Activated CD4-positive, alpha-beta T cell treated with anti-CD3 and anti-CD28 coated beads, Interleukin-2, amount 10 ng/mL, durations not matched to agents 24 days and 14 days (primary cell): ENCODE data around the gene ZNF554. TPM values are rescaled to one million over a fixed set of nuclear protein-coding genes. Genes with fewer than 3 reads are reported as not detected.
"Not testable (repeated sequence)": the region's sequence is repeated elsewhere in the genome, so short reads cannot be mapped to it uniquely, and the experiment has no call there.

Experiments
- DNase-seq: peaks from one replicate; pipeline ENCODE4 v3.0.0; 2022
- H3K27ac Mint-ChIP-seq: one replicate; pipeline ENCODE4 v1.8.0; 2022; ENCODE audit warnings: mild to moderate bottlenecking, mixed read lengths
- H3K27me3 Mint-ChIP-seq: one replicate; pipeline ENCODE4 v1.8.0; 2022; ENCODE audit warnings: mixed read lengths
- H3K36me3 Mint-ChIP-seq: one replicate; pipeline ENCODE4 v1.8.0; 2022; ENCODE audit warnings: low read depth, mild to moderate bottlenecking, mixed read lengths
- H3K4me1 Mint-ChIP-seq: one replicate; pipeline ENCODE4 v1.8.0; 2021; ENCODE audit warnings: mixed read lengths
- H3K4me3 Mint-ChIP-seq: one replicate; pipeline ENCODE4 v1.8.0; 2022; ENCODE audit warnings: mild to moderate bottlenecking, moderate library complexity, mixed read lengths
- H3K9me3 Mint-ChIP-seq: one replicate; pipeline ENCODE4 v1.8.0; 2021; ENCODE audit warnings: mixed read lengths
- intact Hi-C: fragments of 100-400 bp; cut with micrococcal nuclease; formaldehyde crosslinking; loops from one replicate; pipeline ENCODE4 v1.15.1; 2023
- total RNA-seq: library from RNA; stranded (reverse); gene quantifications from 2 replicates; pipeline ENCODE4 v1.2.3, GENCODE V29; 2022

ZNF554 gene
- total RNA-seq, 1 donor from 2014 or later, result 2.1 TPM

DNA sequence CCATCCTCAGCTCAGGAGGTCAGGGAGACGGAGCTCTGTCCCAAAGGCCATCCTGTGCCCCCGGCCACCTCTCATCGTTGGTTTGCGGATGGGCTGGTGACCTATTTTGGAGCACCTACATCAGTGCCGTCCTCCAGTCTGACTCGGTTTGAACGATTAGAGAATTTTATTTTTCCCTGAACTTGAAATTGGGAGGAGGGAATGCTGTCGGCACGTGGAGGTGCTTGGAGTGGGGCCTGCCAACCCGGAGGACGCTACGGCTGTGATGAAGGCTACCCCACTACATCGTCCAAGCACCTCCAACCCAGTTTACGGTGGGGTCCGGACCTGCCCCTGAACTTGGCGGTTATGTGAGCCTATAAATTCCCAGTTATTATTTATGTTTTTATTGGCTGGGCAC is 3.0 kb upstream of the ZNF554 start:
- Mint-ChIP-seq H3K27me3 (no peaks in the 10 kb centered on the region), H3K9me3 (no peaks in the 10 kb centered on the region), H3K27ac (no peak overlapping the region), H3K4me3 (no peak overlapping the region), H3K4me1 (peaks cover 3% of the 10 kb centered on the region), H3K36me3 (peaks cover 4% of the 10 kb centered on the region)
- no peak for DNase-seq
- intact Hi-C loops, result no loop called here

DNA sequence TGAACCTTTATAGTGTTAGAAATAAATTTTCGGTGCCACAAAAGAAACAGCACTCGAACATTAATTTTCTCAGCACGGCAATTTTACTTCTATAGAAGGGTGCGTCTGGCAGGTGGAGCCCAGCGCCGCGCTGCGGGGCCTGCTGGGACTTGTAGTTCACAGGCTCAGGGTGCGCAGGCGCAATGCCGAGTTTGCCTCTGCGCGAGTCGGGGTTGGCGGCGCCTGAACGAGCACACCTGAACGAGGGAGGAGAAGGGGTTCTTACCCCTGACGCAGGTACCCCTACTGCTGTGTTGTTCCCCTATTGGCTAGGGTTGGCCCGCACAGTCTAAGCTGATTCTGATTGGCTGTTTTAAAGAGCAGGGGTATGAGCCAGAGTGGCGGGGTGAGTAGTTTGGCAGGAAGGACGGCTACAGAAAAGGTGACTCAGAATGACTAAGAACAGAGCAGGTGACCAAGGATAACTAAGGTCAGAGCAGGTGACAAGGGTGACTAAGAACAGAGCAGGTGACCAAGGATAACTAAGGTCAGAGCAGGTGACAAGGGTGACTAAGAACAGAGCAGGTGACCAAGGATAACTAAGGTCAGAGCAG is 2.3 kb upstream of the ZNF554 start:
- H3K4me3 Mint-ChIP-seq, H3K27me3 Mint-ChIP-seq, H3K9me3 Mint-ChIP-seq, H3K4me1 Mint-ChIP-seq, H3K36me3 Mint-ChIP-seq, DNase-seq, intact Hi-C loops: not testable (repeated sequence)
- H3K27ac Mint-ChIP-seq, result peak overlapping the region; percentile 41

DNA sequence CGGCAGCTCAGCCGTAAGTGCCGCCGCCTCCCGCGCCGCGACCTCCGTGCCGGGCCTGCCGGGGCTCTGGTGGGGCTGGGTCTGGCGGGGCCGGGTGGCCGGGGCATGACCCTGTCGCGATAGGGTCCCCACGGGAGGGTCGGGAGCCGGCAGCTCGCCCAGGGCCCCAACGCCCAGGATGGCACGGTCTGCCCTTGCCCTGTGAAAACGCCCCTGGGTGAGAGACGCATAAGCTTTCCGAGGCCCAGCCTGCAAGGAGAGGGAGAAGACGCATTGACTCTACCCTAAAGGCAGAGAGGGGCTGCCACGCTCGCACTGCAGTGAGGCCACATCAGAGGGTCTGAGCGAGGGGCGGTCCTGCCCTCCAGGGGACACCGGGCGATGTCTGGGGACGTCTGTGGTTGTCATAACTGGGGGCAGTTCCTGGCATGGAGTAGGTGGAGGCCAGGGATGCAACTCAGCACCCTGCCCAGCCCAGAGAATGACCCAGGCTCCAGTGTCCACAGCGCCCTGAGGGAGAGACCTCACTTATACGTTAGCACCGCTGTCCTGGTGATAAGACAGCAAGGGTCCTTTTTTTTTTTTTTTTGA is 539 bp downstream of the ZNF554 start:
- DNase-seq, result peak; percentile 70
- intact Hi-C loops, result no loop called here
- Mint-ChIP-seq H3K9me3 (no peaks in the 10 kb centered on the region), H3K27me3 (no peaks in the 10 kb centered on the region), H3K27ac (no peak overlapping the region), H3K36me3 (peaks cover 6% of the 10 kb centered on the region), H3K4me1 (peaks cover 3% of the 10 kb centered on the region), H3K4me3 (peak overlapping the region; percentile 85)

DNA sequence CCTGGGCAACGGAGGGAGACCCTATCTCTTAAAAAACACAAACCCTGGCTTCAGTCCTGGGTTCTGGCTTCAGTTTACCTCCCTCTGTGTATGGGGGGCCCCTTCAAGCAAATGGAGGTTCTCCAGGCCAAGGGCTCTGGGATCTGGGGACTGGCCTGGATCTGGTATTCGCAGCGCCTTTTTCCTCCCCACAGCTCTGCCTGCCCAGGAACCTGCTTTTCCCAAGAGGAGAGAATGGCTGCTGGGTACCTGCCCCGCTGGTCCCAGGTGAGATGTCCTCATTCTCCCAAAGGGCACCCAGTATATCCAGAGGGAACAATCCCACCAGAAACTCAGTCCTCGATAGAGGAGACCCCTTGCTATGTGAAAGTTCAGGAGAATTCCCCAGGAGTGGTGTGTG is 3.2 kb downstream of the ZNF554 start:
- no peaks in the 10 kb centered on the region for H3K27me3 Mint-ChIP-seq
- no peak overlapping the region for H3K4me3 Mint-ChIP-seq
- intact Hi-C loops, result no loop called here
- peaks cover 22% of the 10 kb centered on the region for H3K36me3 Mint-ChIP-seq
- H3K9me3 Mint-ChIP-seq, result peaks cover 8% of the 10 kb centered on the region
- peaks cover 2% of the 10 kb centered on the region for H3K4me1 Mint-ChIP-seq
- no peak for DNase-seq
- H3K27ac Mint-ChIP-seq, result no peak overlapping the region

DNA sequence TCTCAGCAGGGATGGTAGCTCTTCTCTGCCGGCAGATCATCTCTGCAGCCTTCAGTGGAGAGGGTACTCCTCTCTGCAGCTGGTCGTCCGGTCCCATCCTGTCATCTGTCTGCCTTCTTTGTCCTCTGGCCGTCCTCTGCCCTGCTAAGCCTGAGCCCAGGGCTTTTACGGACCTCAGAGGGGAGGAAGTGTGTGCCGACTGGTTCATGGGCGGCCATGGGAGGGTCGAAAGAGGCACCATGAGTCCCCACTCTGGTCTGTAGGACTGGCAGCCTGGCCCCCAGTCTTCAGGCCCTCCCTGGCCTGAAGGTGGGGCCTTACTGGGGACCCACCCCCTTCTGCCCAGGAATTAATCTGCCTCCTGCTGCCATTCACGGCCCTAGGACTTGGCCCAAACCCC is 4.0 kb downstream of the ZNF554 start:
- Mint-ChIP-seq H3K36me3 (peaks cover 29% of the 10 kb centered on the region), H3K27ac (no peak overlapping the region), H3K27me3 (no peaks in the 10 kb centered on the region), H3K4me3 (no peak overlapping the region), H3K4me1 (peaks cover 2% of the 10 kb centered on the region), H3K9me3 (peaks cover 15% of the 10 kb centered on the region)
- no peak for DNase-seq
- intact Hi-C loops, result no loop called here

DNA sequence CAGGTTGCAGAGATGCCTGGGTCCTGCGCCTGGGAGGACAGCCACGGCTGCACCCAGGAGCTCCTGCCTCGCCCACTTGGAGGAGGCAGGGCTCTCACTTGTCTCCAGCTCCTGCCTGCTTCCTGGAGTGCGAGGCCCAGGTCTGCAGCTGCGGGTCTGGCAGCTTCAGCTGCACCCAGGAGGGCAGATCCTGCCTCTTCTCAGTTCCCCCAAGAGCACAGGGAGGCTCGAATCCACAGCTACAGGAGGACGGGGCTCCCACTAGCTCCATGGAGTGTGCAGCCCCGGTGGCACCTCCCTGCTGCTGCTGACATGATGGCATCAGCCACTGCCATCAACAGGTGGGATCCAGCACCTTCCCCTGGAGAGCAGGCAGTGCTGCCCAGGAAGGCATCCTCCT is 4.5 kb downstream of the ZNF554 start:
- H3K4me1 Mint-ChIP-seq, result peaks cover 2% of the 10 kb centered on the region
- H3K27me3 Mint-ChIP-seq, result no peaks in the 10 kb centered on the region
- H3K4me3 Mint-ChIP-seq, result no peak overlapping the region
- no peak overlapping the region for H3K27ac Mint-ChIP-seq
- H3K36me3 Mint-ChIP-seq, result peaks cover 31% of the 10 kb centered on the region
- intact Hi-C loops, result no loop called here
- H3K9me3 Mint-ChIP-seq, result peaks cover 16% of the 10 kb centered on the region
- no peak for DNase-seq

DNA sequence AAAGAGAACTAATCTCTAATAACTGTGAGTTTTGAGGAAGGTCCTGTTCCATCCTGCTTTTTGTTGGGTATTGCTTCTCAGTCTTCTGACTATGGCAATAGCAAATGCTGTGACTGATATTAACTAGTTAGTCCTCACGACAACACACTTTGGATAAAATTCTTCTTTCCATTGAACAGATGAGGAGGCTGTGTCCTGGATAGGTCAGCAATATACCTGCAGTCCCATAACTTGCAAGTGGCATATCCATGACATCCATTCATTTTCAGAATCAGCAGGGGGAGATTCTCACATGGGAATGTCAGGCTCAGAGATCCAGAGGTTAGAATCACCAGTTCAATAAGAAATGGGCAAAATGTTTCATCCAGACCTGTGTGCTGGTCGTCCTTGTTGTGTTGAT is 7.4 kb downstream of the ZNF554 start:
- Mint-ChIP-seq H3K27me3 (no peaks in the 10 kb centered on the region), H3K9me3 (peaks cover 19% of the 10 kb centered on the region), H3K27ac (no peak overlapping the region), H3K36me3 (peaks cover 34% of the 10 kb centered on the region), H3K4me3 (no peak overlapping the region), H3K4me1 (no peaks in the 10 kb centered on the region)
- intact Hi-C loops, result no loop called here
- DNase-seq, result no peak

DNA sequence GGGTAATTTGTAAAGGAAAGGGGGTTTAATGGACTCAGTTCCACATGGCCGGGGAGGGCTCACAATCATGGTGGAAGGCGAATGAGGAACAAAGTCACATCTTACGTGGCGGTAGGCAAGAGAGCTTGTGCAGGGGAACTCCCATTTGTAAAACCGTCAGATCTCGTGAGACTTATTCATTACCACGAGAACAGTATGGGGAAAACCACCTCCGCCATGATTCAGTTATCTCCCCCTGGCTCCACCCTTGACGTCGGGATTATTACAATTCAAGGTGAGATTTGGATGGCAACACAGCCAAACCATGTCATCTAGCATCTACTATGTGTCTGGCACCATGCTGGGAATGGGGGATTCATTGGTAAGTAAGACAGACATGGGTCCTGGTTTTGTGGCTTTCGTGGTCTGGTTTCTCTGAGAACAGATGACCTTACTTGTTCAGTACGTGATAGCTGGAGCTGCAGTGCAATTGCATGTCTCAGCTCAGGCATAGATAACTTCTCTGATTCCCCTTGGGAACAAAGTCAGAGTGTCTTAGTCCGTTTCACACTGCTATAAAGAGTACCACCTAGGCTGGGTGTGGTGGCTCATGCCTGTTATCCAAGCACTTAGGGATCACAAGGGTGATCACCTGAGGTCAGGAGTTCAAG is 8.3 kb downstream of the ZNF554 start:
- Mint-ChIP-seq H3K4me1 (no peaks in the 10 kb centered on the region), H3K36me3 (peaks cover 39% of the 10 kb centered on the region), H3K27ac (no peak overlapping the region), H3K4me3 (no peak overlapping the region), H3K9me3 (peaks cover 19% of the 10 kb centered on the region), H3K27me3 (no peaks in the 10 kb centered on the region)
- DNase-seq, result no peak
- intact Hi-C loops, result no loop called here

DNA sequence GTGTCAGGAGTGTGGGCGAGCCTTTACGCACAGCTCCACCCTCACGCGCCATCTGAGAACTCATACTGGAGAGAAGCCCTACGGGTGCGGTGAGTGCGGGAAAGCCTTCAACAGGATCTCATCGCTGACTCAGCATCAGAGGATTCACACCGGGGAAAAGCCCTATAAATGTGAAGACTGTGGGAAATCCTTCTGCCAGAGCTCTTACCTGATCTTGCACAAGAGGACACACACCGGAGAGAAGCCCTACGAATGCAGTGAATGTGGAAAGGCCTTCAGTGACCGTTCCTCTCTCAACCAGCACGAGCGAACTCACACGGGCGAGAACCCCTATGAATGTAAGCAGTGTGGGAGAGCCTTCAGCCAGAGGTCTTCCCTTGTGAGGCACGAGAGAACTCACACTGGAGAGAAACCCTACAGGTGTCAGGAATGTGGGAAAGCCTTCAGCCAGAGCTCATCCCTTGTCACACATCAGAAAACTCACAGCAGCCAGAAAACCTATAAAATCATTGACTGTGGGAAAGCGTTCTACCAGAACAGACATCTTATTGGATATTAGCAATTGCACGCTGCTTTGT is 14.7 kb downstream of the ZNF554 start:
- Mint-ChIP-seq H3K27me3 (no peaks in the 10 kb centered on the region), H3K4me3 (no peak overlapping the region), H3K4me1 (no peaks in the 10 kb centered on the region), H3K36me3 (peaks cover 40% of the 10 kb centered on the region), H3K27ac (no peak overlapping the region), H3K9me3 (peaks cover 19% of the 10 kb centered on the region)
- intact Hi-C loops, result no loop called here
- DNase-seq, result no peak

DNA sequence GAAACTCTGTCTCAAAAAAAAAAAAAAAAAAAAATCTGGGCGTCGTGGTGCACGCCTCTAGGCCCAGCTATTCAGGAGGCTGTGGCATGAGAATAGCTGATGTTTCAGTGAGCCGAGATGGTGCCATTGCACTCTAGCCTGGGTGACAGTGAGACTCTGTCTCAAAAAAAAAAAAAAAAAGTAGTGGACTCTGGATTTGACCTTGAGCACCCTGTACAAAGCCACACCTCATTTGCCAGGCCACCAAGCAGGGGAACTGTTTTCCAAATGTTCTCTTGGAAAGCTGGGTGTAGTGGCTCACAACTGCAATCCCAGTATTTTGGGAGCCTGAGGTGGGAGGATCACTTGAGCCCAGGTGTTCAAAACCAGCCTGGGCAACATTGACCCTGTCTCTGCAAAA is 17.8 kb downstream of the ZNF554 start:
- no peaks in the 10 kb centered on the region for H3K4me1 Mint-ChIP-seq
- H3K9me3 Mint-ChIP-seq, result peaks cover 17% of the 10 kb centered on the region
- peaks cover 6% of the 10 kb centered on the region for H3K27me3 Mint-ChIP-seq
- peaks cover 38% of the 10 kb centered on the region for H3K36me3 Mint-ChIP-seq
- no peak overlapping the region for H3K4me3 Mint-ChIP-seq
- intact Hi-C loops, result no loop called here
- no peak overlapping the region for H3K27ac Mint-ChIP-seq
- no peak for DNase-seq

DNA sequence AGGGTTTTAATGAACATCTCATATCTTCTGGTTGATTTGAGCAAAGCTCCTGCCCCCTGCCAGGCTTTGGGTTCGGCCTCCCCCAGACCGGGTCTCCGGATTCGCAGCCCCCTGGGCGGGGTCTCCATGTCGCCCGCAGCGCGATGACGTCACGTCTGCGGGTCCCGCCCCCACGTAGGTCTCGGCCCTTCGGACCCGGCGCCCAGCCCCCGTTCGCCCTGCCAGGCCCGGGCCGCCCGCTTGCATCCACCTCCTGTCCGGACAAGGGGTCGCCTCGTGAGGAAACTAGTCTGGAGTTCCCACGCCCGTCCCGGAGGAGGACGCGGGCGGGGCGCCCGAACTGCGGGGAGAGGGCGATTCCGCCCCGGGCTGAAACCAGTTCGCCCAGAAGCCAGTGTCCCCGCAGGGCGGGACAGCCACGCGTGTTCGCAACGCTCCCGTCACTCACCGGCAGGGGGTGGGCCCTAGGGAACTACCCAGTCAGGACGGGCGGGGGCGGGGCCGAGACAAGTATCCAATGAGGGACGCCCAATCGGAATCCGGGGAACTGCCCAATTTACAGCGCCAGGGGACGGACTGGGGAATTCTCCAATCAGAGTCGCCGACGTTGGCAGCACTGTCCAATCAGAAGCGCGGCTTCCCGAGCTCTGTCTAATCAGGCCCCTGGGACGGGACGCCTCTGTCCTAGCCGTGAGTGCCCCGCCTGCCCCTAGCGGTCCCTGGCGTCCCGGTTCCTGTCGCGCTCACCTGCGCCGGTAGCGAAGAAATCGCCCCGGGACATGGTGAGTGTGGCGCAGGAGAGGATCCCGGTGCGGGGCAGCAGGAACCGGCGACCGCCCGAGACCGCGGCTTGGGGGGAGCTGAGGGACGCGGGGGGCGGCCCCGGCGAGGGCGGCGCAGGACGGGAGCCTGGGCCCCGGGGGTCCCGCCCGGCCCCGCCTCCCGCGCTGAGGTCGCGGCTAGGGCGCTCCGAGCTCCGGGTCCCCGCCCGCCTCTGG is 21.4 kb downstream of the ZNF554 start, which contains the start of gene ZNF555:
TSS of gene ZNF555 (plus strand) at position 682 of the 998 bp plus-strand sequence. CDS start at position 780, 98 bp downstream.
- peaks cover 19% of the 10 kb centered on the region for H3K9me3 Mint-ChIP-seq
- DNase-seq, result peak; percentile 96
- peak within 1 kb of the TSS; percentile 83 for H3K4me3 Mint-ChIP-seq
- intact Hi-C loops, result loop anchor here (2.0 kb wide), 1 partner anchor 60 kb away; the partner anchor contains the start of gene ZNF57
- peak within 1 kb of the TSS; percentile 58 for H3K27ac Mint-ChIP-seq
- peaks cover 16% of the 10 kb centered on the region for H3K36me3 Mint-ChIP-seq
- peaks cover 10% of the 10 kb centered on the region for H3K27me3 Mint-ChIP-seq
- no peaks in the 10 kb centered on the region for H3K4me1 Mint-ChIP-seq

DNA sequence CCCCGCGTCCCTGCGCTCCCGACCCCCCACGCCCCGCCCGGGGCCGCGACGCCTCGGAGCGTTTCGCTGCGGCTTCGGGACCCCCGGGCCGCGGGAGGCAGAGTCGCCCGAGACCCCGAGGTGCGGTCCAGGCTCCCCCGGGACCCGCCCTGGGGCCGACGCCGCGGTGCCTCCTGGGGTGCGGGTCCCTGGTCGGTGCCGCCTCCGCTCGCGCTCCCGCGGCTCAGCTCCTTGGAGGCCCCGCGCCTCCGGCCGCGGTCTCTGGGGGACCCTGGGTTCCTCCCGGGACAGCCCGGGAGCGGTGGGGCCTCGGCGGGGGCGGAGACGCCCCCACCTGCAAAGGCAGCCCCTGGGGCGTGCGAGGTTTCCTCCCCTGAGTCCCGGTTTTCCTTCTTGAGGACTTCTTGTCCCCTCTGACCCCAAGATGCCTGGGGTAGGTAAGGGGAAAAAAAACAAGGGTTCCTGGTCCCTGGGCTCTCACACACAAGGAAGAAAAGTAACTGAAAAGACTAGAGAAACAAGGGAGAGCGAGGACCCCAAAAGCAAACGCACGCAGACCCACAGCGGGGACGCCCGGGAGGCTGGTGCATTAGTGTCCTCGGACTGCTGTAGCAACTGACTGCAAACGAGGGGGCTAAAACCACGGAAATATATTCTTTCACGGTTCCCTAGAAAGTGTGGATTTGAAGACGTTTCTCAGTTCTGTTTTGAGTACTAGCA is 22.3 kb downstream of the ZNF554 start:
- Mint-ChIP-seq H3K36me3 (peaks cover 8% of the 10 kb centered on the region), H3K4me3 (peak overlapping the region; percentile 51), H3K27me3 (peaks cover 10% of the 10 kb centered on the region), H3K9me3 (peaks cover 17% of the 10 kb centered on the region), H3K27ac (no peak overlapping the region), H3K4me1 (no peaks in the 10 kb centered on the region)
- no peak for DNase-seq
- intact Hi-C loops, result loop anchor here (2.0 kb wide), 1 partner anchor 59 kb away; the partner anchor contains the start of gene ZNF57

DNA sequence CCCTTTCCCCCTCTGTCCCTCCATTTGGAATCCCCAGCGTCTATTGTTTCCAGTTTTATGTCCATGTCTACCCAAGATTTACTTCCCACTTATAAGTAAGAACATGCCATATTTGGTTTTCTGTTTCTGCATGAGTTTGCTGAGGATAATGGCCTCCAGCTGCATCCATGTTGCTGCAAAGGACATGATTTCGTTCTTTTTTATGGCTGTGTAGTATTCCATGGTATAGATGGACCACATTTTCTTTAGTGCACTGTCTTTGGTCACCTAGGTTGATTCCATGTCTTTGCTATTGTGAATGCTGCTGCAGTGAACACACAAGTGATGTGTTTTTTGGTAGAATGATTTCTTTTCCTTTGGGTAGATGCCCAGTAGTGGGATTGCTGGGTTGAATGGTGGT is 25.4 kb downstream of the ZNF554 start:
- Mint-ChIP-seq H3K27ac (no peak overlapping the region), H3K4me1 (no peaks in the 10 kb centered on the region), H3K27me3 (peaks cover 10% of the 10 kb centered on the region), H3K36me3 (peaks cover 7% of the 10 kb centered on the region), H3K4me3 (no peak overlapping the region), H3K9me3 (peaks cover 20% of the 10 kb centered on the region)
- intact Hi-C loops, result no loop called here
- DNase-seq, result no peak
